Measurements from ENCODE around the gene CCDC148.

Gene CCDC148

DNA sequence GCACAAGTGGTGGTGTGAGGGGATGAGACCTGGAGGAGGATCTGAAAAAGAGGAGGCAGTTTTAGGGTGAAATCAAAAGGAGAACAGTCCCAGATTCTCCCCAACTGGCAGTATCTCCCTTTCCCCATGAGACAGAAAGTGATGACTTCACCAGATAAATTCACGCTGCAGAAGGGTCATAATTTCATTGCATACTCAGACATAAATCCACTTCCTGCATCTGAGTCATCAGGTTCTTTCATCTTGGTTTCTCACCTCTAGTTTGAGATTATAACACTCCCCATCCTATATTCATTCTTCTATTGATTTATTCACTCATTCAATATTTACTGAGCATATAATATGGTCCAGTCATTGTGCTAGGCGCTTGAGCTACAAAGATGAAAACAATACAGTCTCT lies 64.7 kb downstream of the CCDC148 start:
- TF ChIP-seq, protein P1, sequence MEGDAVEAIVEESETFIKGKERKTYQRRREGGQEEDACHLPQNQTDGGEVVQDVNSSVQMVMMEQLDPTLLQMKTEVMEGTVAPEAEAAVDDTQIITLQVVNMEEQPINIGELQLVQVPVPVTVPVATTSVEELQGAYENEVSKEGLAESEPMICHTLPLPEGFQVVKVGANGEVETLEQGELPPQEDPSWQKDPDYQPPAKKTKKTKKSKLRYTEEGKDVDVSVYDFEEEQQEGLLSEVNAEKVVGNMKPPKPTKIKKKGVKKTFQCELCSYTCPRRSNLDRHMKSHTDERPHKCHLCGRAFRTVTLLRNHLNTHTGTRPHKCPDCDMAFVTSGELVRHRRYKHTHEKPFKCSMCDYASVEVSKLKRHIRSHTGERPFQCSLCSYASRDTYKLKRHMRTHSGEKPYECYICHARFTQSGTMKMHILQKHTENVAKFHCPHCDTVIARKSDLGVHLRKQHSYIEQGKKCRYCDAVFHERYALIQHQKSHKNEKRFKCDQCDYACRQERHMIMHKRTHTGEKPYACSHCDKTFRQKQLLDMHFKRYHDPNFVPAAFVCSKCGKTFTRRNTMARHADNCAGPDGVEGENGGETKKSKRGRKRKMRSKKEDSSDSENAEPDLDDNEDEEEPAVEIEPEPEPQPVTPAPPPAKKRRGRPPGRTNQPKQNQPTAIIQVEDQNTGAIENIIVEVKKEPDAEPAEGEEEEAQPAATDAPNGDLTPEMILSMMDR (IDR thresholded peaks at IDR 0.05; ENCODE audit: extremely low read depth, insufficient read depth, missing control alignments), result no peak
- no peak for DNase-seq (ENCODE audit: low spot score)
- in situ Hi-C loops (cut with MboI; ENCODE audit: low pct_unique_long_range_greater_than_20kb, low sequenced_read_pairs, unreplicated experiment), result no loop called here

DNA sequence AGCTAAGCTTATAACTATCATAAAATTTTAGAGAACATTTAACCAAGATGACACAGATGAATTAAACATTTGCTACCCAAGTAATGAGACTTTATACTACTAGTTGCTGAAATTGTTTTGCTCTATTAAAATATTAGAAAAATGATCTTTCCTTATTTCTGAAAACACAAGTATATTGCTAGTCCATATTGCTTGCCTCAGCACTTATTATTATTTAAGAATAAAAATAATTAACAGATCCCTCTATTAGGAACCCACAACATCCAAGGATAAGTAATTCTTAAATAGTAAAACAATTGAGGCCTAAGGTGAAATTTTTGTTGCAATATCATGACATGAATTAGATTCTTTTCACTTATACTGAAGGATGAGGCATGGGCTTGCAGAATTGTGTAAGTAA lies 65.2 kb downstream of the CCDC148 start:
- in situ Hi-C loops (cut with MboI; ENCODE audit: low pct_unique_long_range_greater_than_20kb, low sequenced_read_pairs, unreplicated experiment), result no loop called here
- DNase-seq (ENCODE audit: low spot score), result no peak
- TF ChIP-seq, protein P1 (IDR thresholded peaks at IDR 0.05; ENCODE audit: extremely low read depth, insufficient read depth, missing control alignments), result no peak

DNA sequence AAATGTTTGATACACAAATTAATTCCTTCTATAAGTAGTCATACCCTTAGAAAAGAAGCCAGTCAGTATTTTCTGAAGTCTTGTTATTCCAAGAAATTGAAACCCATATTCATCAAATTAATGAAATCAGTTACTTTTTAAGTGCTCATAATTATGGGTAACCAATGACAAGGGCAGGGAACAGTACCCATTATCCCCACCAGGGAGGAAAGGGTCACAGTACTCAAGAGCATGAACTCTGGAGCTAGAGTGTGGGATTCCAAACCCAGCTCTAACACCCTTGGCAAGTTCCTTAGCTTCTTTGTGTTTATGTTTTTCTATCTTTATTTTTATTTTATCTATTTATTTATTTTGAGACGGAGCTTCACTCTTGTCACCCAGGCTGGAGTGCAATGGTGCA lies 68.4 kb downstream of the CCDC148 start:
- TF ChIP-seq, protein P1 (IDR thresholded peaks at IDR 0.05; ENCODE audit: extremely low read depth, insufficient read depth, missing control alignments), result no peak
- in situ Hi-C loops (cut with MboI; ENCODE audit: low pct_unique_long_range_greater_than_20kb, low sequenced_read_pairs, unreplicated experiment), result no loop called here
- no peak for DNase-seq (ENCODE audit: low spot score)

DNA sequence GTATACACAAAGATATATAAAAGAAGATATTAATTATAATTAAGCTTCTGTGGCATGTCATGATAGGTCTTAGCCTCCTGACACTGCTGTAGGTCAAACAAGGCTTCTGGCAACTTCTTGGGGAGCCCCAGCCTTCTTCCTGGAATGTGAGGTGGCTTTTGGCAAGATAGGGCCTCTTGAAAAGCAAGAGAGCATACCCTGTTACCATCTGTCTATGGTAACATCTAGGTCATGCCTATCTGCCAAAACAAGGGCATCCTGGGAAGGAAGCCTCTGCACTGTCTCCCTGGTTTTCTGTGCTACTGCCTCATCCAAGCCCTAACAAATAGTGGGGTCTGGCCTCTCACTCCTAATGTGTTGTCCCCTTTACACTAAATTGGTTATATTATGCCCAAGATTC lies 70.9 kb downstream of the CCDC148 start:
- in situ Hi-C loops (cut with MboI; ENCODE audit: low pct_unique_long_range_greater_than_20kb, low sequenced_read_pairs, unreplicated experiment), result no loop called here
- DNase-seq (ENCODE audit: low spot score), result no peak
- TF ChIP-seq, protein P1 (IDR thresholded peaks at IDR 0.05; ENCODE audit: extremely low read depth, insufficient read depth, missing control alignments), result no peak

DNA sequence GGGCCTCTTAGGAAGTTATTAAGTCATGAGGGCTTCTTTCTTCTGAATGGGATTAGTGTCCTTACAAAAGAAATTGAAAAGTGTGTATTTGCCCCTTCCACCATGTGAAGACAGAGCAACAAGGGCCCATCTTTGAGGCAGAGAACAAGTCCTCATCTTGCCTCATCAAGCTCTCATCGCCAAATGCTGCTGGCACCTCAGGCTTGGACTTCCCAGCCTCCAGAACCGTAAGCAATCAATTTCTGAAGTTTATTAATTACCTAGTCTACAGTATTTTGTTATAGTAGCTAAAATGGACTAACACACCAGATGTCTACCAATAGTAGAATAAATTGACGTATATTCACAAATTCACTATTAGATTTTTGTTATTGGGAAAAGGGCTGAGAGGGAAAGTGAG lies 74.6 kb downstream of the CCDC148 start:
- DNase-seq (ENCODE audit: low spot score), result no peak
- in situ Hi-C loops (cut with MboI; ENCODE audit: low pct_unique_long_range_greater_than_20kb, low sequenced_read_pairs, unreplicated experiment), result no loop called here
- TF ChIP-seq, protein P1 (IDR thresholded peaks at IDR 0.05; ENCODE audit: extremely low read depth, insufficient read depth, missing control alignments), result no peak

DNA sequence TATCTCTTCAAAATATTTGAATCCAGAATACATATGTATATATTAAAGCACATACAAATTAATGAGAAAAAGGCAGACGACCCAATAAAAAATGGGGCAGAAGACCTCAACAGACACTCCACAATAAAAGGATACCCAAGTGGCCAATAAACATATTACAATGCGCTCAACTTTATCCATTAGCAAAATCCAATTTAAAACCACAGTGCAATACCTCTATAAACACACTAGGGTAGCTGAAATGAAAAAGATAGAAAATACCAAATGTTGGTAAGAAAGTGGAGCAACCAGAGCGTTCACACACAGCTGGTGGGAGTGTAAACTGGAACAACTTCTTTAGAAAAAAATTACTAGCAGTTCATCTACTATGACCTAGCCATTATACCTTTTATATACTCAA lies 75.3 kb downstream of the CCDC148 start:
- DNase-seq (ENCODE audit: low spot score), result no peak
- TF ChIP-seq, protein P1 (IDR thresholded peaks at IDR 0.05; ENCODE audit: extremely low read depth, insufficient read depth, missing control alignments), result no peak
- in situ Hi-C loops (cut with MboI; ENCODE audit: low pct_unique_long_range_greater_than_20kb, low sequenced_read_pairs, unreplicated experiment), result no loop called here

DNA sequence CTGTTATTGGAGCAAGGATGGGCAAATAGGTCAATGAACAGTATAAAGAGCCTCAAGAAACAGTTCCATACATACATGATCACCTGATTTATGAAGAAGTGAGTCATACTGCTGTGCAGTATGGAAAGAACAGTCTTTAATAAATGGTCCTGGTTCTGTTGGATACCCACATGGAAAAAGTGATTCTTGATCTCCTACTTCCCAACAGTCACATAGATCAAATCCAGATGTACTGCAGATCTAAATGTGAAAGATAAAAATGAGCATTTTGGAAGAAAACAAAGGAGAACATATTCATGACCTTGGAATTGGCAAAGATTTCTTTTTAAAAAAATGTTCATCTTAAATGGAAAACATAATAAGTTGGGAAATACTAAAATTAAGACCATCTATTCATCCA lies 75.8 kb downstream of the CCDC148 start:
- in situ Hi-C loops (cut with MboI; ENCODE audit: low pct_unique_long_range_greater_than_20kb, low sequenced_read_pairs, unreplicated experiment), result no loop called here
- DNase-seq (ENCODE audit: low spot score), result no peak
- TF ChIP-seq, protein P1 (IDR thresholded peaks at IDR 0.05; ENCODE audit: extremely low read depth, insufficient read depth, missing control alignments), result no peak

All from GM13977 (cell line).